Hepatocyte (in vitro differentiated cells): ENCODE measurements around the gene SCGB3A1. TPM values are rescaled to one million over a fixed set of nuclear protein-coding genes. Genes with fewer than 3 reads are reported as not detected.
A peak's percentile ranks its signal among the peaks of the same experiment; 100 is the strongest.

Source experiments
- DNase-seq: peaks from one replicate; pipeline ENCODE4 v3.0.0-alpha.2; 2016; ENCODE audit warnings: low spot score
- H2AFZ ChIP-seq: fragments of 200-600 bp; sonication (generic); 2 replicates; pipeline ENCODE4 v1.6.0; 2016; ENCODE audit warnings: antibody characterized with exemption, mild to moderate bottlenecking
- H3K27ac ChIP-seq: fragments of 200-600 bp; sonication (generic); 2 replicates; pipeline ENCODE4 v1.5.1; 2016; ENCODE audit warnings: mild to moderate bottlenecking
- H3K27me3 ChIP-seq: fragments of 200-600 bp; sonication (generic); 2 replicates; pipeline ENCODE4 v1.6.1; 2016
- H3K36me3 ChIP-seq: fragments of 200-600 bp; sonication (generic); replicated peaks from 2 replicates; pipeline ENCODE4 v1.5.1; 2016; ENCODE audit warnings: low read depth; ENCODE audit not compliant: insufficient read depth
- H3K4me1 ChIP-seq: fragments of 200-600 bp; sonication (generic); 2 replicates; pipeline ENCODE4 v1.5.1; 2016; ENCODE audit warnings: mild to moderate bottlenecking, moderate library complexity; ENCODE audit not compliant: insufficient read depth
- H3K4me2 ChIP-seq: fragments of 200-600 bp; sonication (generic); 2 replicates; pipeline ENCODE4 v1.6.0; 2016
- H3K4me3 ChIP-seq: fragments of 200-600 bp; sonication (generic); 2 replicates; pipeline ENCODE4 v1.5.1; 2016; ENCODE audit warnings: mild to moderate bottlenecking
- H3K79me2 ChIP-seq: fragments of 200-600 bp; sonication (generic); 2 replicates; pipeline ENCODE4 v1.6.0; 2017; ENCODE audit warnings: mild to moderate bottlenecking
- H3K9me2 ChIP-seq: fragments of 200-600 bp; sonication (generic); replicated peaks from 2 replicates; pipeline ENCODE4 v1.6.0; 2017; ENCODE audit warnings: mild to moderate bottlenecking; ENCODE audit not compliant: insufficient read depth
- H3K9me3 ChIP-seq: fragments of 200-600 bp; sonication (generic); 2 replicates; pipeline ENCODE4 v1.5.1; 2016; ENCODE audit warnings: low read depth, mild to moderate bottlenecking
- H4K20me1 ChIP-seq: fragments of 200-600 bp; sonication (generic); 2 replicates; pipeline ENCODE4 v1.6.0; 2016; ENCODE audit warnings: mild to moderate bottlenecking; ENCODE audit not compliant: insufficient read depth, poor library complexity, severe bottlenecking
- EZH2 ChIP-seq: fragments of 200-600 bp; sonication (generic); IDR thresholded peaks from 2 replicates; pipeline ENCODE4 v1.6.1; 2016; ENCODE audit warnings: antibody characterized with exemption, mild to moderate bottlenecking, borderline replicate concordance
- EZH2phosphoT487 ChIP-seq: fragments of 200-600 bp; sonication (generic); IDR thresholded peaks from one replicate; pipeline ENCODE4 v1.6.1; 2018; ENCODE audit warnings: antibody characterized with exemption, mild to moderate bottlenecking, low read depth, moderate library complexity; ENCODE audit not compliant: unreplicated experiment, severe bottlenecking
- WGBS: methylation state at CpG from one replicate; pipeline ENCODE4 v1.1.6; 2016; ENCODE audit warnings: low lambda C conversion rate; ENCODE audit errors: missing lambda C conversion rate; 5-methylcytosine and 5-hydroxymethylcytosine counted together
- polyA plus RNA-seq: library from polyadenylated mRNA; unstranded; fragments of >200 nt; fragmentation: Nextera tagmentation; extraction: Ambion mirVana; gene quantifications from 2 replicates; pipeline ENCODE4 v1.2.1, GENCODE V29; 2016
- total RNA-seq: library from RNA; depleted of rRNA; stranded (reverse); fragments of >200 nt; gene quantifications from 2 replicates; pipeline ENCODE4 v1.2.3, GENCODE V29; 2014
- TF ChIP-seq, protein P1 (sequence below): fragments of 200-600 bp; sonication (generic); IDR thresholded peaks from 2 replicates; pipeline ENCODE4 v1.5.1; 2016; ENCODE audit warnings: antibody characterized with exemption, mild to moderate bottlenecking; ENCODE audit not compliant: poor library complexity

Gene SCGB3A1
- total and polyA plus RNA-seq, 2 experiments from 2014 or later = not detected

GRCh38 chr5:180607861-180608571 is 16.7 kb upstream of the SCGB3A1 start:
- Histone ChIP-seq H3K9me3 (no peaks in the 10 kb centered on the region), H3K4me3 (no peak overlapping the region), H3K27ac (no peak overlapping the region), H3K79me2 (no peaks in the 10 kb centered on the region), H2AFZ (no peak overlapping the region), H3K9me2 (no peaks in the 10 kb centered on the region), H4K20me1 (no peaks in the 10 kb centered on the region), H3K4me1 (no peaks in the 10 kb centered on the region), H3K27me3 (no peaks in the 10 kb centered on the region), H3K36me3 (no peaks in the 10 kb centered on the region), H3K4me2 (no peak overlapping the region)
- WGBS = 58% methylated on average over 18 of the region's 18 CpGs
- no peak for DNase-seq
- TF ChIP-seq, protein P1, sequence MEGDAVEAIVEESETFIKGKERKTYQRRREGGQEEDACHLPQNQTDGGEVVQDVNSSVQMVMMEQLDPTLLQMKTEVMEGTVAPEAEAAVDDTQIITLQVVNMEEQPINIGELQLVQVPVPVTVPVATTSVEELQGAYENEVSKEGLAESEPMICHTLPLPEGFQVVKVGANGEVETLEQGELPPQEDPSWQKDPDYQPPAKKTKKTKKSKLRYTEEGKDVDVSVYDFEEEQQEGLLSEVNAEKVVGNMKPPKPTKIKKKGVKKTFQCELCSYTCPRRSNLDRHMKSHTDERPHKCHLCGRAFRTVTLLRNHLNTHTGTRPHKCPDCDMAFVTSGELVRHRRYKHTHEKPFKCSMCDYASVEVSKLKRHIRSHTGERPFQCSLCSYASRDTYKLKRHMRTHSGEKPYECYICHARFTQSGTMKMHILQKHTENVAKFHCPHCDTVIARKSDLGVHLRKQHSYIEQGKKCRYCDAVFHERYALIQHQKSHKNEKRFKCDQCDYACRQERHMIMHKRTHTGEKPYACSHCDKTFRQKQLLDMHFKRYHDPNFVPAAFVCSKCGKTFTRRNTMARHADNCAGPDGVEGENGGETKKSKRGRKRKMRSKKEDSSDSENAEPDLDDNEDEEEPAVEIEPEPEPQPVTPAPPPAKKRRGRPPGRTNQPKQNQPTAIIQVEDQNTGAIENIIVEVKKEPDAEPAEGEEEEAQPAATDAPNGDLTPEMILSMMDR = no peak
- TF ChIP-seq EZH2phosphoT487 = no peak
- TF ChIP-seq EZH2 = no peak

DNA sequence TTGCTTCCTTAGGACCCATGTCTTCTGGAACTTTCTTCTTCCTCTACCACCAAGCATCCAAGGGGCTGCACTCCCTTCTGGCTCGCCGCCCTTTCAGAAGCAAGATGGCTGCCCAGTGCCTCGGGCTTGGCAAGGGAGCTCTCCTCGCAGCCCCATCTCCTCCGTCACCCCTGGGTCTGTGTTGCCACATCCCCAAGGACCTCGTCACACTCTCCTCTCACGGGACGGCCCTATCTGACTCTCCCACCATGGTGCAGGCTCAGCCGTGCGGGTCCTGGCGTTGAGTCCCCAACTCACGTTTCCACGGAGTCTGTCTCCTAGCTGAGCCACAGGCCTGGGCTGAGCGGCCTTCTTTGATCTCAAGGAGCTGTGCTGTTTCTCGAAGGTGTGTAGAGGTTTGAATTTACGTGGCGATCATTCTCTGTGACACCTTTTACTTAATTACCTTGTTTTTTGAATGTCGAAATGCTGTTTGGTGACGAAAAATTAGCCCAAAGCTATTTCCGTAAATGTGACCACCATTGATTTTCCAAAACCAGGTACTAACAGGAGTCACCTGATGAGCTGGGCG is 15.0 kb upstream of the SCGB3A1 start:
- WGBS = 87% methylated on average over 21 of the region's 21 CpGs
- TF ChIP-seq, protein P1 = no peak
- TF ChIP-seq EZH2 = no peak
- no peak for DNase-seq
- no peaks in the 10 kb centered on the region for H3K4me1 ChIP-seq
- no peak overlapping the region for H3K27ac ChIP-seq
- no peak overlapping the region for H3K4me2 ChIP-seq
- no peaks in the 10 kb centered on the region for H3K9me2 ChIP-seq
- H3K27me3 ChIP-seq = no peaks in the 10 kb centered on the region
- H3K36me3 ChIP-seq = no peaks in the 10 kb centered on the region
- H3K79me2 ChIP-seq = no peaks in the 10 kb centered on the region
- H4K20me1 ChIP-seq = no peaks in the 10 kb centered on the region
- no peaks in the 10 kb centered on the region for H3K9me3 ChIP-seq
- no peak overlapping the region for H3K4me3 ChIP-seq
- no peak overlapping the region for H2AFZ ChIP-seq

DNA sequence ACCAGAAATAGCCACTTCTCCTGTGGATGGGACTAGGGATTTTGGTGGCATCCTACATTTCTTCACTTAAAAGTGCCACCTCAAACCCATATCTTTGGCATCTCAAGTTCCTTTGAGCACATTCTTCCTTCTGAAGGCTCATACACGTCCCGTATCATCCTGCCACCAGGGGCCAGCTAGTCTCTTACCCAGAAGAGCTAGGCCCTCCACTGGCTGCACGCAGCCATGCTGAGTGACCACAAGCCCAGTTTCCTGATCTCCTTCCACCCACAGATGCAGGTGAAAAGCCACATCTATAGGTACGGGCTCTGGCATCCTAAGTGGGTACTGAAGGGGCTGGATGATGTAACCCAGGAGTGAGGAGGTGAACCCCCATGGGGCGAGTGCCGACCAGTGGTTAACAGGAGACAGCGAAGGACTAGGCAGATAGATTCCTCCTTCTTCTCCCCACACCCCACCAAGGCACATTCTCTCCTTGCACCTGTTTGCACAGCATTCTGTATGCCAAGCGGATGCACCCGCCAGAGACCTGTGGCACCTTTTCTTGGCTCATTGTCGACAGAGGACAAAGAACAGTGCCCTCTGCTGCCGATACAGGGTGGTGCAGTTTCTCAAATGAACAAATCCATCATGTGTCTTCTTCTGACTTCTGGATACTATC is 14.4 kb upstream of the SCGB3A1 start:
- H3K4me2 ChIP-seq = no peak overlapping the region
- WGBS = 60% methylated on average over 11 of the region's 11 CpGs
- H3K4me1 ChIP-seq = no peaks in the 10 kb centered on the region
- H3K27me3 ChIP-seq = no peaks in the 10 kb centered on the region
- no peaks in the 10 kb centered on the region for H3K9me3 ChIP-seq
- peak; percentile 71 for DNase-seq
- H3K36me3 ChIP-seq = no peaks in the 10 kb centered on the region
- no peak overlapping the region for H3K27ac ChIP-seq
- no peak for TF ChIP-seq EZH2phosphoT487
- TF ChIP-seq, protein P1 = peak; percentile 67
- no peak for TF ChIP-seq EZH2
- H4K20me1 ChIP-seq = no peaks in the 10 kb centered on the region
- no peak overlapping the region for H2AFZ ChIP-seq
- no peaks in the 10 kb centered on the region for H3K9me2 ChIP-seq
- no peaks in the 10 kb centered on the region for H3K79me2 ChIP-seq
- no peak overlapping the region for H3K4me3 ChIP-seq
